22Rv1 (cell line): ENCODE results near the gene CDC42BPB.

Experiments
- ZFX ChIP-seq: fragments of 450-650 bp; IDR thresholded peaks from 2 replicates; pipeline ENCODE4 v1.6.1; 2017; ENCODE audit warnings: antibody characterized with exemption, borderline replicate concordance
- TF ChIP-seq, protein P1 (sequence below): fragments of 450-650 bp; IDR thresholded peaks from 2 replicates; pipeline ENCODE4 v1.5.1; 2017; ENCODE audit warnings: mild to moderate bottlenecking

DNA sequence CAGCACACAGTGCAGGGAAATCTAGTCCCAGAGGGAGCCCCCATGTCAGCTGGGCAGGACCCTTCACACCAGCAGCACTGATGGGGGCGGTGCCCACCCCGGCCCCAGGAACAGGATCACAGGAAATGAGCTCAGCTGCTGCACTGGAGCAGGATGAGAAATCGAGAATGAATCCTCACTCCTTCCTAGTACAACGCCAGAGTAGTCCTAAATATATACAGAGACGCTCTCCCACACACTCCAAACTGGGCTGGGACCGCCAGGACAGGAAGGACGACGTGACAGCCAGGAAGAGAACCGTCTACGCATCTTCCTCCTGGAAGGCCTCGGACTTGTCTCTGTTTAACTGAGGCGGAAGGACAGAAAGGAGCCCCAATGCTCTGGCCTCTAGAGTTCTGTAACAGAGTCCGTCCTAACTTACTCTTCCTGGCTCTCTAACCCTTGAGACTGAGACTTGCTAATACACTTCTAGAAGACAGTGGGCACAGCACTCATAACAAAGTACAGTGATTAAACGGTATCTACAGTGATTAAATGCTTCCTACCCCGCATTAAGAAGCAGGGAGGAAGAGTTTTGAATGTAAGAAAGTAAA lies 33.4 kb downstream of the CDC42BPB start:
- TF ChIP-seq, protein P1, sequence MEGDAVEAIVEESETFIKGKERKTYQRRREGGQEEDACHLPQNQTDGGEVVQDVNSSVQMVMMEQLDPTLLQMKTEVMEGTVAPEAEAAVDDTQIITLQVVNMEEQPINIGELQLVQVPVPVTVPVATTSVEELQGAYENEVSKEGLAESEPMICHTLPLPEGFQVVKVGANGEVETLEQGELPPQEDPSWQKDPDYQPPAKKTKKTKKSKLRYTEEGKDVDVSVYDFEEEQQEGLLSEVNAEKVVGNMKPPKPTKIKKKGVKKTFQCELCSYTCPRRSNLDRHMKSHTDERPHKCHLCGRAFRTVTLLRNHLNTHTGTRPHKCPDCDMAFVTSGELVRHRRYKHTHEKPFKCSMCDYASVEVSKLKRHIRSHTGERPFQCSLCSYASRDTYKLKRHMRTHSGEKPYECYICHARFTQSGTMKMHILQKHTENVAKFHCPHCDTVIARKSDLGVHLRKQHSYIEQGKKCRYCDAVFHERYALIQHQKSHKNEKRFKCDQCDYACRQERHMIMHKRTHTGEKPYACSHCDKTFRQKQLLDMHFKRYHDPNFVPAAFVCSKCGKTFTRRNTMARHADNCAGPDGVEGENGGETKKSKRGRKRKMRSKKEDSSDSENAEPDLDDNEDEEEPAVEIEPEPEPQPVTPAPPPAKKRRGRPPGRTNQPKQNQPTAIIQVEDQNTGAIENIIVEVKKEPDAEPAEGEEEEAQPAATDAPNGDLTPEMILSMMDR, result no peak
- no peak for TF ChIP-seq ZFX
